OCI-LY7 (cell line): Measurements from ENCODE around the gene LPIN2.

Source experiments
- EZH2phosphoT487 ChIP-seq: fragments of 200-600 bp; sonication (generic); IDR thresholded peaks from 2 replicates; pipeline ENCODE4 v1.6.1; 2018; ENCODE audit warnings: low read depth, borderline replicate concordance, mild to moderate bottlenecking, mixed run types, antibody characterized with exemption, low read length, moderate library complexity, mixed read lengths
- TF ChIP-seq, protein P1 (sequence below): fragments of 200-600 bp; sonication (generic); conservative IDR thresholded peaks from 2 replicates; pipeline ENCODE4 v1.5.1; 2014; ENCODE audit warnings: mild to moderate bottlenecking, antibody characterized with exemption, low read length, moderate library complexity, mixed read lengths

DNA sequence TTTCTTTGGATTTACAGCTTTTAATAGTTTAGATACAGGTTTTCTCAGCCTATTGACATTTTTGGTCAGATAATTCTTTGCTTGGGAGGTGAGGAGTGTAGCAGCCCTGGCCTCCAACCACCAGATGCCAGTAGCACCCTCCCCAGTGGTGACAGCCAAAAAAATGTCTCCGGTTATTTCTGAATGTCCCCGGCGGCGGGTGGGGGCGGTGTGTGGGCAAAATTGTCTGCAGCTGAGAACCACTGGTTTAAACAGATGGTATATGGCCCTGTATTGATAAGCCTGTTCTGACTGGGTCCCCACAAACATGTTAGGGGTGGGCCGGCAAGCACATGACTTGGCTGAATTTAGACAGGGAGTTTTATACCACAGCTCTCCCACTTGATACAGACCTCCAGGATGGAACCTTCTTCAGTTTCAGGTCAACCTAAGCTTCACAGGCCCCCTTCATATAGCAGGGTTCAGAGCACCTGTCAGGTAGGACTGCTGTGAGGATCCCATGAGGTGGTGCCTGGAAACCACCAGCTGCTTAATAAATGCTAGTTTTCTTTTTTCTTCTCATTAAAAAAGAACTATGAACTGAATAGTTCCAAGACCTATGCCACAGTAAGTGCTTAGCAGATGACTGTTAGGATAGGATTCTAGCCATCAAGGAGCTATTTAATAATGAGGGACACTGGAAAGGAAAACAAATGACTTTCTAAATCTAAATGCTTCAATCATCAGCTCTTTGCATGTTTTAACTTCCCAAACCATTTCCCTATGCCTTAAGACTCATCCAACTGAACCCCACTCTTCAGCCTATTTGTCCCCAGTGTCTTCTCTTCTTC lies 18.1 kb downstream of the LPIN2 start:
- TF ChIP-seq, protein P1, sequence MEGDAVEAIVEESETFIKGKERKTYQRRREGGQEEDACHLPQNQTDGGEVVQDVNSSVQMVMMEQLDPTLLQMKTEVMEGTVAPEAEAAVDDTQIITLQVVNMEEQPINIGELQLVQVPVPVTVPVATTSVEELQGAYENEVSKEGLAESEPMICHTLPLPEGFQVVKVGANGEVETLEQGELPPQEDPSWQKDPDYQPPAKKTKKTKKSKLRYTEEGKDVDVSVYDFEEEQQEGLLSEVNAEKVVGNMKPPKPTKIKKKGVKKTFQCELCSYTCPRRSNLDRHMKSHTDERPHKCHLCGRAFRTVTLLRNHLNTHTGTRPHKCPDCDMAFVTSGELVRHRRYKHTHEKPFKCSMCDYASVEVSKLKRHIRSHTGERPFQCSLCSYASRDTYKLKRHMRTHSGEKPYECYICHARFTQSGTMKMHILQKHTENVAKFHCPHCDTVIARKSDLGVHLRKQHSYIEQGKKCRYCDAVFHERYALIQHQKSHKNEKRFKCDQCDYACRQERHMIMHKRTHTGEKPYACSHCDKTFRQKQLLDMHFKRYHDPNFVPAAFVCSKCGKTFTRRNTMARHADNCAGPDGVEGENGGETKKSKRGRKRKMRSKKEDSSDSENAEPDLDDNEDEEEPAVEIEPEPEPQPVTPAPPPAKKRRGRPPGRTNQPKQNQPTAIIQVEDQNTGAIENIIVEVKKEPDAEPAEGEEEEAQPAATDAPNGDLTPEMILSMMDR, result peak; percentile 86
- no peak for TF ChIP-seq EZH2phosphoT487
